HG03064 (cell line): Measurements from ENCODE around the gene CALML6.
"Not testable (repeated sequence)": the region's sequence is repeated elsewhere in the genome, so short reads cannot be mapped to it uniquely, and the experiment has no call there.

Experiments
- ATAC-seq: cut with Tn5 transposase; IDR thresholded peaks from one replicate; pipeline ENCODE4 v1.9.1; 2021; ENCODE audit warnings: low read depth; ENCODE audit not compliant: unreplicated experiment

The CALML6 gene, protein sequence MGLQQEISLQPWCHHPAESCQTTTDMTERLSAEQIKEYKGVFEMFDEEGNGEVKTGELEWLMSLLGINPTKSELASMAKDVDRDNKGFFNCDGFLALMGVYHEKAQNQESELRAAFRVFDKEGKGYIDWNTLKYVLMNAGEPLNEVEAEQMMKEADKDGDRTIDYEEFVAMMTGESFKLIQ

DNA sequence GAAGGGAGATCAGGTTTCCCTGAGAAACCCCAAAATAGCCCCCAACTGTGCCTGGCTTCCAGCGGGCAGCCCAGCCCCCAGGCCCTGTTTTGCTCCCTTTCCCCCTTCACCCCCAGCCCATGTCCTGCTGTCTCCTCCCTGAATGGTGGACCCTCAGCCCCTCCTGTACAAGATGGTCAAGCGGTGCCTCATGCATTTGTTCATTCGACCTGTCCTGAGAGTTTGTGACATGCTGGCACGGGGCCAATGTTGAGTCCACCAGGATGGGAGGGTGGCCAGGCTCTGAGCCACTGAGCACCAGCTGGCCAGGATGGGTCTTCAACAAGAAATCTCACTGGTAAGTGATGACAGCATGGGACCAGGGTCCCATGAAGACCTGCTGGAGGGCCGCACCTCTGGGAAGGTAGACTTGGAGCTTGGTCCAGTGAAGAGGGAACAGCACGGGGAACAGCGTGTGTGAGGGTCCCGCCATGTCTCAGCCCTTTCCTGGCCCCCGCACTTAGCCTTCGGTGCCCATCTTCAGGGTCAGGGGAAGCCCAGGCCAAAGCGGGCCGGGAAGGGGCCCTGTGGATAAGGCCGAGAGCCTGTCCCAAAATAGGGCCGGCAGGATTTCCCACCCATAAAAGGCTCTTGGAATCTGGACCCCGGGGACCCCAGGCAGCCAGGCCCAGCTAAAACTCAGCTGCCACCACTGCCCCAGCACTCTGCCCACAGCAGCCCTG lies at the start of gene CALML6:
CALML6 (plus strand) TSS at position 290 of the 722 bp plus-strand sequence; CDS start at position 311, 21 bp downstream.
- ATAC-seq: no peak

DNA sequence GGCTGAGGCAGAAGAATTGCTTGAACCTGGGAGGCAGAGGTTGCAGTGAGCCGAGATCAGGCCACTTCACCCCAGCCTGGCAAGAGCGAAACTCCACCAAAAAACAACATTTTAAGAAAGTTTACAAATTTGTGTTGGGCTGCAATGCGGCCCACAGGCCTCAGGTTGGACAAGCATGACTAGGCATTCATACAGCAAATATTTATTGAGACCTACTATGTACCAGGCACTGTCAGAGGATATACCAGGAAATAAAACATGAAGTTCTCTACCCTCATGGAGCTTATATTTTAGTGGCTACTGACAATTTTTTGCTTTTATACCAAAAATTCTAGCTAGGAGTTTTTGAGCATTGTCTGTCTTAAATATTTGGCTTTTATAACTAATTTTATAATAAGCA lies 47.9 kb upstream of the CALML6 start:
- ATAC-seq: no peak

DNA sequence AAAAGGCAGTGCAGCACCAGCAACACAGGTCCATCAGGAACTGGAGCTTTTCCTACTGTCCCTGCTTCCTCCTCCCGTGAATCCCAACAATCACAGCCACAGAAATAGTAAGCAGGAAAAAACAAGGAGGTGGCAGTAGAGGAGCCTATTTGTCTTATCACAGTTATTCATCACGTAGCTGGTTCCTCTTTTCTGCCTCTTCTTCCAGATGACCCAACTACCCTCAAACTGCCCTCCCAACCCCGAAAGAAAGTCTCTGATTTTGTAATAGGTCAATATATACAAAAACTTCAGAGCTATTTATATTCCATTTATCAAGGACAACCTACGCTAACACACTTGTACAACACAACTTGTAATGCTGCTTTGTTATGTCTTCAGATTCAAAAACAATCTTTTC lies 45.6 kb upstream of the CALML6 start:
- ATAC-seq: no peak

DNA sequence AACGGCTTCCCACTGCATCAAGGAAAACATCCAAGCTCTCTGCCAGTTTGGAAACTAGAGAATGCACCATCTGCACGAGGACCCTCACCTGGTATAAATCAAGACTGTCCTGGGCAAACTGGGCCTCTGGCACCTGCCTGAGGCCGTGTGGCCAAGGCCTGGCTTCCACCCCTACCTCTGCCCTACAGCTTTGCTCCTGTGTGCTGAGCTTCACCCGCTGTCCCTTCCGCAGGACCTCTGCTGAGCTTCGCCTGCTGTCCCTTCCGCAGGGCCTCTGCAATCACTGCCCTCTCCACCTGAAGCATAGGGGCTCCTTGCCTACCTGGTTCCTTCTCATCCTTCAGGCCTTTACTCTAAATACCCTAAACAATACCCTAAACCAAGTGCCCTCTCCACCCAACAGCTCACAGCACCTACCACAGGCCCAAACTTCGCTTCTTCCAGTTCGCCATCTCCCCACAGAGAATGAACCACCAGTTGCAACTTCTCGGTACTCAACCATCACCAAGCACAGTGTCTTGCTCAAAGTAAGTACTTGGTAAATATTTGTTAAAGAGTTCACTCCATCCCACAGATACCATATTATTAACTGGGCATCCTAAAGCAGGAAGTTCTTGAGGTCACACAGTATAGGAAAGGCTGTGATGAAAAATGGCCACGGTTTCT lies 42.6 kb upstream of the CALML6 start:
- no peak for ATAC-seq

DNA sequence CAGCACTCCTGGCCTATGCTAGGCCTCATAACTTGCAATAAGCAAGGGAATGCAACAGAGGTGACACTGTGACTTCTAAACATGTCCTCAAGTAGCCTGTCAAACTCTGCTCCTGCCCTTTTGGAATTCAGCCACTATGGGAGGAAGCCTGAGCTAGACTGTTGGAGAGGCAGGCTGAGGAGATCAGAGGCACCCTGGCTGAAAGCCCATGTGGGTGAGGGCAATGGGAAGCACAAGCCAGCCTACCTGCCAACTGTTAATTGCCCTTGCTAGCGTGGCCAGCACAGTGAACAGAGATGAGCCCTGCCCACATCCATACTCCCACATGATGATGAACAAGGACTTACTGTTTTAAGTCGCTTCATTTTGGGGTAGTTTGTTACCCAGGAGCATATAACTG lies 41.9 kb upstream of the CALML6 start:
- no peak for ATAC-seq

DNA sequence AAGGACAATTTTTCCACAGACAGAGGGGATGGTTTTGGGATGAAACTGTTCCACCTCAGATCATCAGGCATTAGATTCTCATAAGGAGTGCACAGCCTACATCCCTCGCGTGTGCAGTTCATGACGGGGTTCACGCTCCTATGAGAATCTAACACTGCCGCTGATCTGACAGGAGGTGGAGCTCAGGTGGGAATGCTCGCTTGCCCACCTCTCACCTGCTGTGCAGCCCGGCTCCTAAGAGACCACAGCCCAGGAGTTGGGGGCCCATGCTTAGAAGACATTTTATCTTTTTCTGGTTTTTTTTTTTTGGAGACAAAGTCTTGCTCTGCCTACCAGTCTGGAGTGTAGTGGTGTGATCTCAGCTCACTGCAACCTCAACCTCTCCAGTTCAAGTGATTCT lies 40.2 kb upstream of the CALML6 start:
- ATAC-seq: no peak

DNA sequence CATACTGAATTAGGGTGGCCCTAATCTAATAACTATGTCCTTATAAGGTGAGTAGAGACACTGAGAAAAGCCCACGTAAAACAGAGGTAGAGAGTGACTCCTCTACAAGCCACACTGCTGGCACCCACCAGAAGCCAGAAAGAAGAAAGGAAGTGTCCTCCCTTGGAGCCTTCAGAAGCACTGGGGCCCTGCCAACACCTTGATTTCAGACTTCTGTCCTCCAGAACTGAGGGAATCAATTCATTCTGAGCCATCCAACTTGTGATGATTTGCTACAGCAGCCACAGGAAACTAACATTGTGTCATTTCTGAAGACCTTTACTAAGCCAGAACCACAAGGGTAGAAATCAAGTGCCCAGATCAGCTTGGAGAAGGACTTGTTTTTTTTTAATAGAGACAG lies 39.1 kb upstream of the CALML6 start:
- ATAC-seq: no peak

DNA sequence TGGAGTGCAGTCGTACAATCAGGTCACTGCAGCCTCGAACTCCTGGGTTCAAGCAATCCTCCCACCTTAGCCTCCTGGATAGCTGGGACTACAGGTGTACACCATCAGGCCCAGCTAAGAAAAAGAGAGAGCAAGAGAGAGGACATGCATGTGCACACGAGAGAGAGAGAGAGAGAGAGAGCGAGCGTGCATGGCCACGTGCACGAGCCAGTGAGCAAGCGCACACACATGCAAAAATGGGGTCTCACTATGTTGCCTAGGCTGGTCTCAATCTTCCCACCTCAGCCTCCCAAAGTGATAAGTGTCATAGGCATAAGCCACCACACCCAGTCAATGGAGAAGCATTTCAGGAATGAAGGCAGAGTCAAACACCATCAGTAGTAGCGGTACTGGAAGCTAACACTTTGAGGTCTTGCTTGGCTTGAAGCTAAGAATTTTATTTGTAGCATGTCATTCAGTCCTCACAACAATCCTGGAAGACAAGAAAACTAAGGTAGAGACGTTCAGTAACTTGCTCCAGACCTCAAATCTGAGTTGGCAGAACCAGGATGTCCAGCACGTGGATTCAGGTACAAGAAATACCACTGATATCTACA lies 38.6 kb upstream of the CALML6 start:
- no peak for ATAC-seq

DNA sequence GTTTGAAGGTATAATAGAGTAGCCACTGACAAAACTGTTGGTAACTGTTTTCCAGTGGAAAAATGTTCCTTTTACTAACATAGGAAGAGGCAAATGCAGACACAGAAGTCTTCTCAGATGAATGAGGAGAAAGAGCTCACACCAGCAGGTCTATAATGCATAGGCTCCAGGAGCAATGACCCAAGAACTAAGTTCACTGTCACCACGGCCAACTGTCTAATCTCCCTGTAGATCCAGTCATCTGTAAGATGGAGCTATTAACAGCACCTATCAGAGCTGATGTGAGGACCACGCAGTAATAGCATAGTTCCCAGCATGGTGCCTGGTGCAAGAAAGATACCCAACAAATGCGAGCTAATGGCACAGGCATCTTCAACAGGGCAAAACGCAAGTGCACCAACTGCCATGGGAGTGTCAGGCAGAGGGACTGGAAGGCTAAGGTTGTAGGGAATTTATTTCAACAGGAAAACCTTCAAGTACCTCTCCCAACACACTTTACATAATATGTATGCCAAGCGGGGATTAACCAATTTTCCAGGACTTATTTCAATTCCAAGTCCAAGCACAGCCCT lies 37.1 kb upstream of the CALML6 start:
- ATAC-seq: no peak

DNA sequence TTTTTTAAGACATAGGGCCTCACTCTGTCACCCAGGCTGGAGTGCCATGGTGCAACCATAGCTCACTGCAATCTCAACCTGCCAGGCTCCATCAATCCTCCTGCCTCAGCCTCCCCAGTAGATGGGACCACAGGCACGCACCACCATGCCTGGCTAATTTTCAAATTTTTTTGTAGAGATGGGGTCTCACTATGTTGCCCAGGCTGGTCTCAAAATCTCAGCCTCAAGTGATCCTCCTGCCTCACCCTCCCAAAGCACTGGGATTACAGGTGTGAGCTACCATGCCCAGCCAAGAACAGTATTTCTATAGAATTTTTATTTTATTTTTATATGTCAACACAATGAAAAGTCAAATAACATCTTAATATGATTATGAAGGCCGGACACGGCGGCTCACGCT lies 35.1 kb upstream of the CALML6 start:
- no peak for ATAC-seq

DNA sequence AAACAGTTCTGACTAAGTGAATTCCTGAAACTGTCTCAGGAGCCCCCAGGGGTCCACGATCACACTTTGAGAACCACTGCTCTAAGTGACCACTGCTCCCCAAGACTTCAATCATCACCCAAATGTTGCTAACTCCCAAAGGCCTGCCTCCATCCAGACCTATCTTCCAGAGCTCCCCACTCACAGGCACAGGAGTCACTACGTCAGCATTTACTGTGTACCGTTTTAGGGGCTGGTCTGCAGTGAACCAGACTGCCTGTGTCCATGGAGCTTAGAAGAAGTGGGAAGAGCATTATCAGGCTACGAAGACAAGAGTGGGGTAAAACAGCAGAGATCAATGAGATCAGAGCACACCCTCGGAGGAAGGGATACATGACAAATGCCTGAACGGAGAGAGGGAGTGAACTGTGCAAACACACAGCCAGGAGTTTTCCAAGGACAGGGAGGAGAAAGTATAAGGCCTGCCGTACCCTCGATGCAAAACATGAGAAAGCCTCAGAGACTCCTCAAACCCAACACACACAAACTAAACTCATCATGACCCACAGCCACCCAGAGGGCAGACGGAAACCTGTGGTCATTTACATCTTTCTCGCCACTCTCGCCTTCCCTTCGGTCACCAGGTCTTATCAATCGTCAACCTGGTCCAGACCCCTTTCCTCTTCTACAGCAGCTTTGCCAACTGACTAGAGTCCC lies 34.3 kb upstream of the CALML6 start:
- ATAC-seq: no peak

DNA sequence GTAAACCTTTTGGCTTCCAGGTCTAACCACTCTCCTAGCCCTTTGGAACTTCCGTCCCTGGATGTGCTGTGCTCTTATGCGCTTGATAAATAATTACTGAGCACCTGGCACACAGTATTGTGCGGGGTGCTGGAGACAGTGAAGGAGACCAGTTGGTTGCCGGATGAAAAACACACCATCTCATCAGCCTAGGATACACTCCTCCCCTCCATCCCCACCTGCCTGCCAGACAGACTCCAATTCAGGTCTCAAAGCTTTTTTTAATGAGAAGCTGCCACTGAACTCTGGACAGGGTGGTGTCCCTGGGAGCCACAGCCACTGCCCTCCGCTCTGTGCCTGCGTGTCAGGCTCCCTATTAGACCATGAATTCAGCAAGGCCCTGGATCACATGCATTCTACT lies 33.3 kb upstream of the CALML6 start:
- ATAC-seq: no peak

DNA sequence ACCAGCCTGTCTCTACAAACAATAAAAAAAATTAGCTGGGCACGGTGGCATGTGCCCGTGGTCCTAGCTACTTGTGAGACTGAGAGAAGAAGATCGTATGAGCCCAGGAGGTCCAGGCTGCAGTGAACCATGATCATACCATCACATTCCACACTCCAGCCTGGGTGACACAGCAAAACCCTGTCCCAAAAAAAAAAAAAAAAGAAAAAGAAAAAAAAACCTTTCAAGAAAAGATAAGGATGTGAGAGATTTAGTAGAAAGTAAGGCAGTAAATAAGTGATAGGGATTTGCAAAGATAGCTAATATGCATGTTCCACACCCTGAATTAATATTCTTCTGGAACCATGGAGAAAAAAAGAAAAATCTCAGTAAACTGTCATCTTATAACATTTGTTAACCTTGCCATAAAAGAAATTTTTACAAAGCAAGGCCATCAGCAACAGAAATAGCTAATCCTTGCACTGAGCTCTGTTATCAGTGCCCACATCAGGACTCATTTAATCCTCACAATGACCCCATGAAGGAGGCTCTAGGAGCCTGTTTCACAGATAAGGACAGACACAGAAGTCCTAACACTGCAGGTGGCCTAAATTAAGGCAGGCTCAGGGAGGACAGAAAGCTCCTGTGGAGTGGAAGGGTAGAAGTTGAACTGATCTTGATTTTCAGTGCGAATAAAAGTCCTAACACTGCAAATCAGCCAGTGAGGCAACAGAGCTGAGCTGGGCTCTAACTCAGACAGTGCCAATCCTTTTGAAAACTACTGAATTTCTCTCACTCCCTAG lies 31.8 kb upstream of the CALML6 start:
- no peak for ATAC-seq

DNA sequence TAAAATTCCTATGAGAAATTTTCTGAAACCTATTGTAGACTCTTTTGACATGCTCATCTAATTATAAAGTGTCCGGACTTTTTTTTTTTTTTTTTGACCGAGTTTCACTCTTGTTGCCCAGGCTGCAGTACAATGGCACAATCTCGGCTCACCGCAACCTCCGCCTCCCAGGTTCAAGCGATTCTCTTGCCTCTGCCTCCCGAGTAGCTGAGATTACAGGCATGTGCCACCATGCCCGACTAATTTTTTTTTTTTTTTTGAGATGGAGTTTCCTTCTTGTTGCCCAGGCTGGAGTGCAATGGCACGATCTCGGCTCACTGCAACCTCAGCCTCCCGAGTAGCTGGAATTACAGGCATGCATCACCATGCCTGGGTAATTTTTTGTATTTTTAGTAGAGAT lies 31.2 kb upstream of the CALML6 start:
- ATAC-seq: not testable (repeated sequence)

DNA sequence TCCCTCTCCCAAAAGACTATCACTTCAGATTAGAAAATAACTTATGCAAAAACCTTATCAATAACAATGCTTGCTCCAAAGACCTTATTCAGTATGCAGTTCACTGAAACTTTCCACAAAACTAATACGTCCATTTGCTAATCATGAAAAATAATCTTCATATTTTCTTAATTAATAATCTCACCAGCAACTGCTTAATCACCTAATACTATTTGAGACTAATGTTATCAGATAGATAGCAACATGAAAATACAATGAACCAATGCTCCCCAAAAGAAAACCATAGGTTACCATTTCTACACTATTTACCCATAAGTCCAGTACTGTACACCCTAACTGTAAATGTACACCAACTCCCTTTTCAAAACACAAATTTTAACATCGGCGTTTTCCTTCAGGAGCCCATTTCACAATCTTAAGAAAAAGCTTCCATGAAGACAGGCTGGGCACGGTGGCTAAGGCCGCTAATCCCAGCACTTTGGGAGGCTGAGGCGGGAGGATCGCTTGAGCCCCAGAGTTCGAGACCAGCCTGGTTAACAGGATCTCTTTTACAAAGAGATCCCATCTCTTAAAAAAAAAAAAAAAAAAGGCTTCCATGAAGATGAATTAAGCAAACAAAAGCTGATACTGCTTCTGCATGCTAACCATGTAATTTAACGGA lies 25.8 kb upstream of the CALML6 start:
- ATAC-seq: no peak

DNA sequence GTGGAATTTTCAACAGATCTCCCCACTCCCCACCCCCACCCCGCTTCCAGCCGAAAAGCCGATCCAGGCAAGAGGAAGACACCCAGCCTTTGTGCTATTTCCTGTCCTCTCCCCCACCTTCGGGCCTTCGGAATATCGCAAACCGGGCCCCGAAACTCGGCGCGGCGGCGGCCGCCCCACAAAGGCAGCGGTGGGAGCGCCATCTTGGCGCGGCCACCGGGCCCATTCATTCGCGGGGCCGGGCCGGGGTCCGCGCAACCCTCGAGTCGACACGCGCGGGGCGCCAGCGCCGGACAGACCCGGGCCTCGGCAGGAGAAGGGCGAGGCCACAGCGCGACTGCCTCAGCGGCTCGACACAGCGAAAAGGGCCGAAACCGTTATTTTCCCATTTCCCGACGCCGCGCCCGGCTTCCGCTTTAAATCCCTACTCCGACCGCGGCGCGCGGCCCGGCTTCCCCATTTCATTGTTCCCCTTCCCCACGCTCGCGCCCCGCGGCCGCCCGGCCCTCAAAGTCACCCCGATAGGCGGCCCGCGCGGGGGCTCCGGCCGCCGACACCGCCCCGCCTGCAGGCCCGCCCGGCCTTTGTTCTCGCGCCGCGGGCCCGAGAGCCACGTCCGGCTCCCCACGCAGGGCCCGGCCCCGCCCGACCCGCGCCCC lies 25.1 kb upstream of the CALML6 start:
- ATAC-seq: peak; percentile 28

DNA sequence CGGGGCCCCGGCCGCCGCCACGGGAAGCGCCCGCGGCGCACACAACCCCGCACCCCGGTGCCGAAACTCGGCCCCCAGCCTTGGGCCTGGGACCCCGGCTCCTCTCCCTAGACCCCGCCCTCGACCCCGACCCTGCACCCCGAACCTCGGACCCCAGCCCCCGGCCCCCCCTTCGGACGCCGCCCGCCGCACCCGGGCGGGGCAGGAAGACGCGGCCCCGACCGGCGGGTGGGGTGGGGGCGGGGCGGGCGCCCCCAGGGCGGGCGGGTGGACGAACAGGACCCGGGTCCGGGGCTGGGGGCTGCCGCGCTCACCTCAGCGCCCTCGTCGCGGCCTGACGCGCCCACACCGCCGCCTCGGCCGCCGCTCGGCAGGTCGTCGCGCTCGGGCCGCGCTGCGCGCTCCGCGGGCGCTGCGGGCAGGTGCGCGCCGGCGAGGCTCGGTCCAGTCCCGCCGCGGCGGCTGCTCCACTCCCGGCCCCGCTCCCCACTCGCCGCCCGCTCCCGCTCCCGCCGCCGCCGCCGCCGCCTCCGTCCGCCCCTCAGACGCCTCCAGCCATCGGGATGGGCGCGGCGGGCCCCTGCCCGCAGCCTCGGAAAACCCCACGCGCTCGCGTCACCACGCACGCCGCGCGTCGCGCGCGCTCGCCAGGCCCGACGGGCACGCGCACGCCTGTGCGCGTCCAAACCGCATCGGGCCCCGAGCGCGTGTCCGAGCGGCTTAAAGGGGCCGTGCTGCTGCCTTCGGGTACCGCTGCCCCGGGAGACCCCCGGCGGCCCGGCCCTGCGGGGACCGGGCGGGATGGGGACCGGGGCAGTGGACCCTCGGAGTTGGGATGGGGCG lies 24.3 kb upstream of the CALML6 start, which contains the start of gene GNB1:
GNB1 (minus strand) TSS at position 582 of the 843 bp plus-strand sequence. CDS start 65,634 bp downstream, outside the sequence.
- peak; percentile 56 for ATAC-seq
